H1 (cell line): ENCODE measurements around the gene CNTROB. TPM values are rescaled to one million over a fixed set of nuclear protein-coding genes. Genes with fewer than 3 reads are reported as not detected.

Source experiments
- ASH2L ChIP-seq: fragments of 200-600, 300-600 bp; sonication (generic); IDR thresholded peaks from one replicate; pipeline ENCODE4 v1.7.1; 2017; ENCODE audit warnings: low read length
- BCL11A ChIP-seq, 2 experiments: IDR thresholded peaks; one replicate each; pipeline ENCODE4 v1.6.1; 2011; ENCODE audit warnings: low read depth in 2 of 2, low read length in 2 of 2, mild to moderate bottlenecking in 2 of 2
- SP1 ChIP-seq: IDR thresholded peaks from 2 replicates; pipeline ENCODE4 v1.6.1; 2011; ENCODE audit warnings: low read depth, low read length
- polyA plus RNA-seq, 7 experiments: library from polyadenylated mRNA; depleted of rRNA in 3 of 7; stranded (reverse) in 5 of 7; unstranded in 2 of 7; fragments of >200 nt in 5 of 7; fragments of 200-250 nt in 2 of 7; gene quantifications; 1 replicate in 5 of 7; 2 replicates in 1 of 7; 4 replicates in 1 of 7; pipeline versions ENCODE4 v1.2.1 to v1.2.3, GENCODE V29; 2011 to 2013; ENCODE audit warnings: missing spikeins in 2 of 7, mixed read lengths in 2 of 7
- total RNA-seq: library from RNA; stranded (reverse); fragmentation: NEBNext Ultra II Directional; extraction: Animal tissue kit (Norgen Biotek cat#: 25700); gene quantifications from 2 replicates; pipeline ENCODE4 v1.2.1, GENCODE V29; 2021
- TF ChIP-seq, protein P1 (sequence below): fragments of 300-600 bp; sonication (generic); IDR thresholded peaks from 2 replicates; pipeline ENCODE4 v1.7.1; 2012; ENCODE audit warnings: low read length, moderate library complexity, mild to moderate bottlenecking, inconsistent platforms; ENCODE audit not compliant: insufficient replicate concordance

The CNTROB gene
- total and polyA plus RNA-seq, 2 of the 8 experiments (the other 6 are each of a cell fraction or from before 2014, with no cell fraction given) = 20.5 to 31.9 TPM

DNA sequence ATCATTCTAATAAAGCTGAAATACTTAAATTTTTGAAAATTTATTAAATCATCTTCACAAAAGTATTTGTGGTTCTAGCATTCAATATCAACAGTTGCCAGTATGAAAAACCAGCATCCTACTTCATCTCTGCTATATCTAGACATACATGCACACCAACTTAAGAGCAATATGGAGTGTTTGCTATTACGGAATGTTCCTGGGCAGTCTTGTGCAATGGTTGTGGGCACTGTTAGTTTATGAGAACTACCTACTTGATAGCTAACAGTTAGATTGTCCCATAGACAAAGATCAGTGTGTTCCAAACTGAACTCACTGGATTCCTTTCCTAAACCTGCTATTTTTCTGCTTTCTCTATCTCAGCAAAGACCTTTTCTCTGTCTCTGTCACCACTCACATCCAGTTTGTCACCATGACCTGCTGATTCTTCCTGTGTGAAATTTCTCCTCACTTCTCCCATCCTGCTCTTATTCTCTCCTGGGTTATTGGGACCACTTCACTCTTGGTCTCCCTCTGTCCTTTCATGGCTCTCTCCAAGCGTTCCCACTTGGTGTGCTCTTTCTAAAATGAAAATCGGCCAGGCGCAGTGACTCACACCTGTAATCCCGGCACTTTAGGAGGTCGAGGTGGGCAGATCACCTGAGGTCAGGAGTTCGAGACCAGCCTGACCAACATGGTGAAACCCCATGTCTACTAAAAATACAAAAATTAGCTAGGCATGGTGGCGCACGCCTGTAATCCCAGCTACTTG is 27.7 kb downstream of the CNTROB start (continued):
- TF ChIP-seq ASH2L (no peak), SP1 (no peak), BCL11A (IDR thresholded peaks at IDR 0.05; ENCODE audit: low read depth in 2 of 2, low read length in 2 of 2) (no peak)
- TF ChIP-seq, protein P1, sequence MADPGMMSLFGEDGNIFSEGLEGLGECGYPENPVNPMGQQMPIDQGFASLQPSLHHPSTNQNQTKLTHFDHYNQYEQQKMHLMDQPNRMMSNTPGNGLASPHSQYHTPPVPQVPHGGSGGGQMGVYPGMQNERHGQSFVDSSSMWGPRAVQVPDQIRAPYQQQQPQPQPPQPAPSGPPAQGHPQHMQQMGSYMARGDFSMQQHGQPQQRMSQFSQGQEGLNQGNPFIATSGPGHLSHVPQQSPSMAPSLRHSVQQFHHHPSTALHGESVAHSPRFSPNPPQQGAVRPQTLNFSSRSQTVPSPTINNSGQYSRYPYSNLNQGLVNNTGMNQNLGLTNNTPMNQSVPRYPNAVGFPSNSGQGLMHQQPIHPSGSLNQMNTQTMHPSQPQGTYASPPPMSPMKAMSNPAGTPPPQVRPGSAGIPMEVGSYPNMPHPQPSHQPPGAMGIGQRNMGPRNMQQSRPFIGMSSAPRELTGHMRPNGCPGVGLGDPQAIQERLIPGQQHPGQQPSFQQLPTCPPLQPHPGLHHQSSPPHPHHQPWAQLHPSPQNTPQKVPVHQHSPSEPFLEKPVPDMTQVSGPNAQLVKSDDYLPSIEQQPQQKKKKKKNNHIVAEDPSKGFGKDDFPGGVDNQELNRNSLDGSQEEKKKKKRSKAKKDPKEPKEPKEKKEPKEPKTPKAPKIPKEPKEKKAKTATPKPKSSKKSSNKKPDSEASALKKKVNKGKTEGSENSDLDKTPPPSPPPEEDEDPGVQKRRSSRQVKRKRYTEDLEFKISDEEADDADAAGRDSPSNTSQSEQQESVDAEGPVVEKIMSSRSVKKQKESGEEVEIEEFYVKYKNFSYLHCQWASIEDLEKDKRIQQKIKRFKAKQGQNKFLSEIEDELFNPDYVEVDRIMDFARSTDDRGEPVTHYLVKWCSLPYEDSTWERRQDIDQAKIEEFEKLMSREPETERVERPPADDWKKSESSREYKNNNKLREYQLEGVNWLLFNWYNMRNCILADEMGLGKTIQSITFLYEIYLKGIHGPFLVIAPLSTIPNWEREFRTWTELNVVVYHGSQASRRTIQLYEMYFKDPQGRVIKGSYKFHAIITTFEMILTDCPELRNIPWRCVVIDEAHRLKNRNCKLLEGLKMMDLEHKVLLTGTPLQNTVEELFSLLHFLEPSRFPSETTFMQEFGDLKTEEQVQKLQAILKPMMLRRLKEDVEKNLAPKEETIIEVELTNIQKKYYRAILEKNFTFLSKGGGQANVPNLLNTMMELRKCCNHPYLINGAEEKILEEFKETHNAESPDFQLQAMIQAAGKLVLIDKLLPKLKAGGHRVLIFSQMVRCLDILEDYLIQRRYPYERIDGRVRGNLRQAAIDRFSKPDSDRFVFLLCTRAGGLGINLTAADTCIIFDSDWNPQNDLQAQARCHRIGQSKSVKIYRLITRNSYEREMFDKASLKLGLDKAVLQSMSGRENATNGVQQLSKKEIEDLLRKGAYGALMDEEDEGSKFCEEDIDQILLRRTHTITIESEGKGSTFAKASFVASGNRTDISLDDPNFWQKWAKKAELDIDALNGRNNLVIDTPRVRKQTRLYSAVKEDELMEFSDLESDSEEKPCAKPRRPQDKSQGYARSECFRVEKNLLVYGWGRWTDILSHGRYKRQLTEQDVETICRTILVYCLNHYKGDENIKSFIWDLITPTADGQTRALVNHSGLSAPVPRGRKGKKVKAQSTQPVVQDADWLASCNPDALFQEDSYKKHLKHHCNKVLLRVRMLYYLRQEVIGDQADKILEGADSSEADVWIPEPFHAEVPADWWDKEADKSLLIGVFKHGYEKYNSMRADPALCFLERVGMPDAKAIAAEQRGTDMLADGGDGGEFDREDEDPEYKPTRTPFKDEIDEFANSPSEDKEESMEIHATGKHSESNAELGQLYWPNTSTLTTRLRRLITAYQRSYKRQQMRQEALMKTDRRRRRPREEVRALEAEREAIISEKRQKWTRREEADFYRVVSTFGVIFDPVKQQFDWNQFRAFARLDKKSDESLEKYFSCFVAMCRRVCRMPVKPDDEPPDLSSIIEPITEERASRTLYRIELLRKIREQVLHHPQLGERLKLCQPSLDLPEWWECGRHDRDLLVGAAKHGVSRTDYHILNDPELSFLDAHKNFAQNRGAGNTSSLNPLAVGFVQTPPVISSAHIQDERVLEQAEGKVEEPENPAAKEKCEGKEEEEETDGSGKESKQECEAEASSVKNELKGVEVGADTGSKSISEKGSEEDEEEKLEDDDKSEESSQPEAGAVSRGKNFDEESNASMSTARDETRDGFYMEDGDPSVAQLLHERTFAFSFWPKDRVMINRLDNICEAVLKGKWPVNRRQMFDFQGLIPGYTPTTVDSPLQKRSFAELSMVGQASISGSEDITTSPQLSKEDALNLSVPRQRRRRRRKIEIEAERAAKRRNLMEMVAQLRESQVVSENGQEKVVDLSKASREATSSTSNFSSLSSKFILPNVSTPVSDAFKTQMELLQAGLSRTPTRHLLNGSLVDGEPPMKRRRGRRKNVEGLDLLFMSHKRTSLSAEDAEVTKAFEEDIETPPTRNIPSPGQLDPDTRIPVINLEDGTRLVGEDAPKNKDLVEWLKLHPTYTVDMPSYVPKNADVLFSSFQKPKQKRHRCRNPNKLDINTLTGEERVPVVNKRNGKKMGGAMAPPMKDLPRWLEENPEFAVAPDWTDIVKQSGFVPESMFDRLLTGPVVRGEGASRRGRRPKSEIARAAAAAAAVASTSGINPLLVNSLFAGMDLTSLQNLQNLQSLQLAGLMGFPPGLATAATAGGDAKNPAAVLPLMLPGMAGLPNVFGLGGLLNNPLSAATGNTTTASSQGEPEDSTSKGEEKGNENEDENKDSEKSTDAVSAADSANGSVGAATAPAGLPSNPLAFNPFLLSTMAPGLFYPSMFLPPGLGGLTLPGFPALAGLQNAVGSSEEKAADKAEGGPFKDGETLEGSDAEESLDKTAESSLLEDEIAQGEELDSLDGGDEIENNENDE = no peak
- TF ChIP-seq, all 59 proteins: peak for 0
